ENCODE data around the gene ZCCHC7. TPM values are rescaled to one million over a fixed set of nuclear protein-coding genes. Genes with fewer than 3 reads are reported as not detected.

Gene ZCCHC7
- total RNA-seq, 2 experiments from 2014 or later = 76.4 to 108 TPM

DNA sequence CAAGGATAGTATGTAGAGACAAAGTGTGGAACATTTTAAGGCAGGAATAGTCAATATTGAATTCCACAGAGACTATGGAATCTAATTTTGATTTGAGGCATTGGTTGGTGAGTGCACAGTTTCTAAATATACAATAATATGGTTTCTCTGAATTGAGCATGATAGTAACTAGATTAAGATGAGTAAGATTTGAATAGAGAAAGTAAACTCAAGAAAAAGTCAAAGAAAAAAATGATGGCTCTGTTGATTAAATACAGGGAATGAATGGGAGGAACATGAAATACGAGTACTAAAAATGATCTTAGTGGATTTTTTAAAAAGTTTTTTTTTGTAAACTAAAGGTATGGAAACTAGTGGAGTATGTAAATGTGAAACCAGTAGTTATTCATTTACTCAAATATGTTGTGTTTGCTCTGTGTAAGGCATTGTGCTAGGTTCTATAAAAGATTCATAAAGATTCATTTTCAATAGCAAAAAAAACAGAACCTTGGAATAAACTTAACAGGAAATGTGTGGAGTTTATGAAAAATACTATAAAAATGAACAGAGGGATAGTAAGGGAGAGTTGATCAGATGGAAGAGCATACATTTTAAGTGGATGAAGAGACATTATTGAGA lies 101.2 kb downstream of the ZCCHC7 start:
- no peaks in the 10 kb centered on the region for H3K9me2 ChIP-seq (ENCODE audit: insufficient read depth, low read length)
- BruUV-seq (replicated peaks) = no TSS peak
- no peak for TF ChIP-seq EZH2phosphoT487 (IDR thresholded peaks at IDR 0.05; ENCODE audit: borderline replicate concordance, low read depth, low read length)
- TF ChIP-seq, protein P1, sequence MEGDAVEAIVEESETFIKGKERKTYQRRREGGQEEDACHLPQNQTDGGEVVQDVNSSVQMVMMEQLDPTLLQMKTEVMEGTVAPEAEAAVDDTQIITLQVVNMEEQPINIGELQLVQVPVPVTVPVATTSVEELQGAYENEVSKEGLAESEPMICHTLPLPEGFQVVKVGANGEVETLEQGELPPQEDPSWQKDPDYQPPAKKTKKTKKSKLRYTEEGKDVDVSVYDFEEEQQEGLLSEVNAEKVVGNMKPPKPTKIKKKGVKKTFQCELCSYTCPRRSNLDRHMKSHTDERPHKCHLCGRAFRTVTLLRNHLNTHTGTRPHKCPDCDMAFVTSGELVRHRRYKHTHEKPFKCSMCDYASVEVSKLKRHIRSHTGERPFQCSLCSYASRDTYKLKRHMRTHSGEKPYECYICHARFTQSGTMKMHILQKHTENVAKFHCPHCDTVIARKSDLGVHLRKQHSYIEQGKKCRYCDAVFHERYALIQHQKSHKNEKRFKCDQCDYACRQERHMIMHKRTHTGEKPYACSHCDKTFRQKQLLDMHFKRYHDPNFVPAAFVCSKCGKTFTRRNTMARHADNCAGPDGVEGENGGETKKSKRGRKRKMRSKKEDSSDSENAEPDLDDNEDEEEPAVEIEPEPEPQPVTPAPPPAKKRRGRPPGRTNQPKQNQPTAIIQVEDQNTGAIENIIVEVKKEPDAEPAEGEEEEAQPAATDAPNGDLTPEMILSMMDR (conservative IDR thresholded peaks at IDR 0.05; ENCODE audit: low read length) = no peak
- H3K36me3 ChIP-seq (ENCODE audit: insufficient read depth, low read length) = peaks cover 25% of the 10 kb centered on the region
- H3K27ac ChIP-seq (ENCODE audit: low read depth, low read length, poor library complexity, severe bottlenecking) = no peak overlapping the region
- intact Hi-C loops (cut with micrococcal nuclease; ENCODE audit: unreplicated experiment) = no loop called here
- H2AFZ ChIP-seq (ENCODE audit: low read length) = no peak overlapping the region
- ChIA-PET CTCF (ENCODE audit: unreplicated experiment) (no interaction called here), POLR2A (interaction anchor here (0.6 to 2.8 kb wide), 5 partner anchors 8 to 24 kb away, joined by 3 to 18 read pairs (median 5); no protein-coding TSS in a partner anchor)
- no peaks in the 10 kb centered on the region for H4K20me1 ChIP-seq (ENCODE audit: insufficient read depth, low read length)
- no peaks in the 10 kb centered on the region for H3K4me1 ChIP-seq (ENCODE audit: insufficient read depth, low read length, poor library complexity, severe bottlenecking)
- peaks cover 71% of the 10 kb centered on the region; the same call in 1 of the 2 replicates for H3K79me2 ChIP-seq (ENCODE audit: insufficient read depth, low read depth, low read length)
- no peak for DNase-seq (ENCODE audit: low spot score)
- H3K4me3 ChIP-seq (ENCODE audit: low read depth, low read length, poor library complexity, severe bottlenecking) = no peak overlapping the region
- no peaks in the 10 kb centered on the region; the same call in 1 of the 2 replicates for H3K9me3 ChIP-seq (ENCODE audit: low read length)
- H3K4me2 ChIP-seq (ENCODE audit: low read length) = no peak overlapping the region

DNA sequence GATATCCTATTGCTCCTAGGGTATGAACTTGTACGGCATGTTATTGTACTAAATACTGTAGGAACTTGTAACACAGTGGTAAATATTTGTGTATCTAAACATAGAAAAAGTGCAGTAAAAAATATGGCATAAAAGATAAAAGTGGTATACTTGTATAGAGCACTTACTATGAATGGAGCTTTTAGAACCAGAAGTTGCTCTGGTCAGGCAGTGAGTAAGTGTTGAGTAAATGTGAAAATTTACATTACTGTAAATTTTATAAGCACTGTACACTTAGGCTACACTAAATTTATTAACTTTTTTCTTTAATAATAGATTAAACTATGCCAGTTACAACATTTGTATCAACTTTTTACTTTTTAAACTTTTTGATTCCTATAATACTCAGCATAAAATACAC lies 109.1 kb downstream of the ZCCHC7 start:
- Histone ChIP-seq H4K20me1 (ENCODE audit: insufficient read depth, low read length) (no peaks in the 10 kb centered on the region), H3K9me3 (ENCODE audit: low read length) (no peaks in the 10 kb centered on the region), H3K4me3 (ENCODE audit: low read depth, low read length, poor library complexity, severe bottlenecking) (no peak overlapping the region), H3K4me2 (ENCODE audit: low read length) (no peak overlapping the region), H3K27ac (ENCODE audit: low read depth, low read length, poor library complexity, severe bottlenecking) (no peak overlapping the region), H3K4me1 (ENCODE audit: insufficient read depth, low read length, poor library complexity, severe bottlenecking) (no peaks in the 10 kb centered on the region), H2AFZ (ENCODE audit: low read length) (no peak overlapping the region), H3K79me2 (ENCODE audit: insufficient read depth, low read depth, low read length) (peaks cover 74% of the 10 kb centered on the region; the same call in 1 of the 2 replicates), H3K36me3 (ENCODE audit: insufficient read depth, low read length) (peaks cover 31% of the 10 kb centered on the region), H3K9me2 (ENCODE audit: insufficient read depth, low read length) (no peaks in the 10 kb centered on the region)
- intact Hi-C loops (cut with micrococcal nuclease; ENCODE audit: unreplicated experiment) = no loop called here
- no TSS peak for BruUV-seq (replicated peaks)
- CTCF ChIA-PET (ENCODE audit: unreplicated experiment) = no interaction called here
- no peak for DNase-seq (ENCODE audit: low spot score)
- POLR2A ChIA-PET = interaction anchor here (1.1 to 1.7 kb wide), 3 partner anchors 15 to 27 kb away, joined by 4 to 5 read pairs (median 4); no protein-coding TSS in a partner anchor
- TF ChIP-seq, protein P1 (conservative IDR thresholded peaks at IDR 0.05; ENCODE audit: low read length) = no peak
- TF ChIP-seq EZH2phosphoT487 (IDR thresholded peaks at IDR 0.05; ENCODE audit: borderline replicate concordance, low read depth, low read length) = no peak

DNA sequence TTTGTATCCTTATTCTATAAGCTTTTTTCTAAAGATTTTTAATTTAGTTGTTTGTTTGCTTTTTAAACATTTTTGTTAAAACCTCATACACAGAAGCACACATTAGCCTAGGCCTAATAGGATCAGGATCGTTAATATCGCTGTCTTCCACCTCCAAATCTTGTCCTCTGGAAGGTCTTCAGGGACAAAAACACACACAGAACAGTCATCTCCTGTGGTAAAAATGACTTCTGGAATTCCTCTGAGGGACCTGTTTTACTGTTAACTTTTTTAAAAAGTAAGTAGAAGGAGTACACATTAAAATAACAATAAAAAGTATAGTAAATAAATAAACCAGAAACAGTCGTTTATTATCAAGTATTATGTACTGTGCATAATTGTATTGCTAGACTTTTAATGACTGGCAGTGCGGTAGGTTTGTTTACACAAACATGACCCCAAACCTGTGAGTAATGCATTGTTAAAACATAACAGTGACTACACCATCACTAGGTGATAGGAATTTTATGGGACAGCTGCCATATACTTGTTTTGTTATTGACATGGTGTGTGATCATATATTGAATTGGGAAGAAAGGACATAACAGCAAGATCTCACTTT lies 109.6 kb downstream of the ZCCHC7 start:
- H3K4me2 ChIP-seq (ENCODE audit: low read length) = no peak overlapping the region
- DNase-seq (ENCODE audit: low spot score) = no peak
- ChIA-PET POLR2A (interaction anchor here (1.1 to 1.7 kb wide), 2 partner anchors 22 to 26 kb away, joined by 4 to 5 read pairs; no protein-coding TSS in a partner anchor), CTCF (ENCODE audit: unreplicated experiment) (no interaction called here)
- no TSS peak for BruUV-seq (replicated peaks)
- no peaks in the 10 kb centered on the region for H3K4me1 ChIP-seq (ENCODE audit: insufficient read depth, low read length, poor library complexity, severe bottlenecking)
- peaks cover 35% of the 10 kb centered on the region for H3K36me3 ChIP-seq (ENCODE audit: insufficient read depth, low read length)
- TF ChIP-seq EZH2phosphoT487 (IDR thresholded peaks at IDR 0.05; ENCODE audit: borderline replicate concordance, low read depth, low read length) = no peak
- TF ChIP-seq, protein P1 (conservative IDR thresholded peaks at IDR 0.05; ENCODE audit: low read length) = no peak
- peaks cover 71% of the 10 kb centered on the region; the same call in 1 of the 2 replicates for H3K79me2 ChIP-seq (ENCODE audit: insufficient read depth, low read depth, low read length)
- H3K27ac ChIP-seq (ENCODE audit: low read depth, low read length, poor library complexity, severe bottlenecking) = no peak overlapping the region
- intact Hi-C loops (cut with micrococcal nuclease; ENCODE audit: unreplicated experiment) = no loop called here
- no peak overlapping the region for H3K4me3 ChIP-seq (ENCODE audit: low read depth, low read length, poor library complexity, severe bottlenecking)
- no peaks in the 10 kb centered on the region for H3K9me2 ChIP-seq (ENCODE audit: insufficient read depth, low read length)
- H2AFZ ChIP-seq (ENCODE audit: low read length) = no peak overlapping the region
- no peaks in the 10 kb centered on the region for H3K9me3 ChIP-seq (ENCODE audit: low read length)
- no peaks in the 10 kb centered on the region for H4K20me1 ChIP-seq (ENCODE audit: insufficient read depth, low read length)

Data from OCI-LY7 (cell line).